ENCODE data around the gene ARF3. TPM values are rescaled to one million over a fixed set of nuclear protein-coding genes. Genes with fewer than 3 reads are reported as not detected.

The ARF3 gene
- polyA plus RNA-seq, 2 donors, result 58.5 to 71.5 TPM

GRCh38 chr12:48890657-48891418 lies 66.4 kb downstream of the ARF3 start:
- Histone ChIP-seq H3K27ac (ENCODE audit: low read depth in 2 of 2, low read length in 1 of 2) (no peak overlapping the region), H3K36me3 (ENCODE audit: control insufficient read depth in 2 of 2, insufficient read depth in 2 of 2, low read length in 1 of 2) (no peaks in the 10 kb centered on the region), H3K9me3 (ENCODE audit: control insufficient read depth in 2 of 2, insufficient read depth in 1 of 2, low read depth in 1 of 2, low read length in 1 of 2) (no peaks in the 10 kb centered on the region), H3K4me3 (ENCODE audit: low read depth in 1 of 2, low read length in 2 of 2) (no peak overlapping the region), H3K4me1 (ENCODE audit: control insufficient read depth in 2 of 2, insufficient read depth in 2 of 2, low read length in 1 of 2) (no peaks in the 10 kb centered on the region), H3K27me3 (ENCODE audit: control insufficient read depth in 1 of 2, insufficient read depth in 2 of 2, low read length in 2 of 2) (no peaks in the 10 kb centered on the region)
- 4 to 5% methylated on average over 34 to 37 of the region's 37 CpGs for WGBS, 2 donors

DNA sequence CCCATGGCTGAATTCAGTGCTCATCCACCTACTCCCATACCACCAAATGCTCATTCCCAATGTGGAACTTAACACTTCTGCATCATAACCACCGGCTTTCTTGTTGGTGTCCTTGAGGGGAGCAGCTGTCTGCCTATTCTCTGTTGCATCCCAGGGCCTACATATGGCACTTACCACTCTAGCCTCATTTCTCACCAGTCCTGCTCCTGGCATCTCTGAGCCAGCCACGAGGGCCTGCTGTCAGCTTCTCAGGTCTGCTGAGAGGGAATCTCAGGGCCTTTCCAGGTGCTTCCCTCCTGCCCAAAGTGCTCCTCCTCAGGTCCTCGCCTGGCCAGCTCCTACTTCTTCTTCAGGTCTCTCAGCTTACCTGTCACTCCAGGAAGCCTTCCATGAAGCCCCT lies 67.6 kb downstream of the ARF3 start:
- WGBS, 2 donors, result 70 to 78% methylated on average over 3 of the region's 3 CpGs
- Histone ChIP-seq H3K4me3 (ENCODE audit: low read depth in 1 of 2, low read length in 2 of 2) (no peak overlapping the region), H3K9me3 (ENCODE audit: control insufficient read depth in 2 of 2, insufficient read depth in 1 of 2, low read depth in 1 of 2, low read length in 1 of 2) (no peaks in the 10 kb centered on the region), H3K27me3 (ENCODE audit: control insufficient read depth in 1 of 2, insufficient read depth in 2 of 2, low read length in 2 of 2) (no peaks in the 10 kb centered on the region), H3K4me1 (ENCODE audit: control insufficient read depth in 2 of 2, insufficient read depth in 2 of 2, low read length in 1 of 2) (no peaks in the 10 kb centered on the region), H3K27ac (ENCODE audit: low read depth in 2 of 2, low read length in 1 of 2) (no peak overlapping the region), H3K36me3 (ENCODE audit: control insufficient read depth in 2 of 2, insufficient read depth in 2 of 2, low read length in 1 of 2) (no peaks in the 10 kb centered on the region)

Other genes starting within 250 kb of the ARF3 start
- gene CCNT1, start 240.8 kb downstream of the ARF3 start, polyA plus RNA-seq, result 1 to 10 TPM; 3.2 to 3.6 TPM
- 10 to 100 TPM in 1 of 2 donors, 1 to 10 TPM in 1; 7.2 to 18.5 TPM for gene ADCY6, start 168.4 kb downstream of the ARF3 start, polyA plus RNA-seq
- 10 to 100 TPM; 21.5 to 24.3 TPM for gene CACNB3, start 139.0 kb downstream of the ARF3 start, polyA plus RNA-seq
- 10 to 100 TPM; 26.2 to 37.5 TPM for gene DDX23, start 105.3 kb downstream of the ARF3 start, polyA plus RNA-seq
- 1 to 10 TPM; 2.6 to 3.9 TPM for gene RND1, start 91.6 kb downstream of the ARF3 start, polyA plus RNA-seq
- gene FKBP11, start 32.0 kb downstream of the ARF3 start, polyA plus RNA-seq, result 10 to 100 TPM; 20.4 to 28.3 TPM
- 1 to 10 TPM; 1.6 to 2.1 TPM for gene WNT10B, start 14.2 kb upstream of the ARF3 start, polyA plus RNA-seq
- gene WNT1, start 20.8 kb upstream of the ARF3 start, polyA plus RNA-seq, result under 1 TPM in 1 of 2 donors, not detected in 1; 0.05 TPM
- gene DDN, start 41.9 kb upstream of the ARF3 start, polyA plus RNA-seq, result under 1 TPM; 0.12 to 0.29 TPM
- 10 to 100 TPM; 52.5 to 54.7 TPM for gene PRKAG1, start 61.3 kb upstream of the ARF3 start, polyA plus RNA-seq
- 10 to 100 TPM; 13.2 to 46.6 TPM for gene KMT2D, start 103.3 kb upstream of the ARF3 start, polyA plus RNA-seq
- gene RHEBL1, start 112.5 kb upstream of the ARF3 start, polyA plus RNA-seq, result under 1 TPM; 0.24 to 0.39 TPM
- under 1 TPM; 0.06 to 0.21 TPM for gene DHH, start 137.3 kb upstream of the ARF3 start, polyA plus RNA-seq
- 10 to 100 TPM; 28.3 to 36.2 TPM for gene LMBR1L, start 153.4 kb upstream of the ARF3 start, polyA plus RNA-seq
- 100 to 1,000 TPM; 255 to 693 TPM for gene TUBA1B, start 173.9 kb upstream of the ARF3 start, polyA plus RNA-seq
- gene TUBA1A, start 231.6 kb upstream of the ARF3 start, polyA plus RNA-seq, result 10 to 100 TPM; 19.6 to 74.9 TPM

Data from esophagus (tissue), 2 donors.